ENCODE results near the gene RNASE1. TPM values are rescaled to one million over a fixed set of nuclear protein-coding genes. Genes with fewer than 3 reads are reported as not detected.

RNASE1 gene
- total and polyA plus RNA-seq, 2 experiments from 2014 or later: 0.56 to 1.7 TPM

- TF ChIP-seq ZNF462 (CRISPR knock-in tag; IDR thresholded peaks at IDR 0.05) (no peak), ETS1 (IDR thresholded peaks at IDR 0.05) (no peak), JUNB (IDR thresholded peaks at IDR 0.05; ENCODE audit: unreplicated experiment) (no peak)
These were observed 15.6 kb downstream of the RNASE1 start (continued) for GRCh38 chr14:20787025-20787424.

- Histone ChIP-seq H3K9me2 (ENCODE audit: insufficient read depth) (no peaks in the 10 kb centered on the region), H3F3A (replicated peaks; ENCODE audit: low read depth) (no peaks in the 10 kb centered on the region), H4K20me1 (replicated peaks; ENCODE audit: insufficient read depth) (no peaks in the 10 kb centered on the region), H3K4me3 (peak overlapping the region; percentile 6), H3K27ac (ENCODE audit: low read depth) (peak overlapping the region; percentile 73), H3K4me2 (peak overlapping the region; percentile 59), H3K27me3 (ENCODE audit: insufficient read depth) (no peaks in the 10 kb centered on the region), H3K4me1 (ENCODE audit: insufficient read depth) (peaks cover 46% of the 10 kb centered on the region), H3K36me3 (ENCODE audit: insufficient read depth) (no peaks in the 10 kb centered on the region), H3K79me2 (replicated peaks; ENCODE audit: insufficient read depth) (no peaks in the 10 kb centered on the region), H2AFZ (no peak overlapping the region)
- ATAC-seq: peak; percentile 21
- peak overlapping the region; percentile 2; the same call in 1 of the 3 replicates for H3K4me3 Mint-ChIP-seq
- H3K27me3 Mint-ChIP-seq (ENCODE audit: insufficient read depth, low read depth, poor library complexity): peaks cover 6% of the 10 kb centered on the region
- H3K4me1 Mint-ChIP-seq: peaks cover 47% of the 10 kb centered on the region
- H3K9me3 Mint-ChIP-seq: no peaks in the 10 kb centered on the region; the same call in 2 of the 3 replicates
- DNase-seq (ENCODE audit: low spot score): peak; percentile 40
- H3K36me3 Mint-ChIP-seq (ENCODE audit: low read depth): peaks cover 5% of the 10 kb centered on the region; the same call in 1 of the 3 replicates
- peak overlapping the region; percentile 41 for H3K27ac Mint-ChIP-seq
- TF ChIP-seq CTCF (conservative IDR thresholded peaks at IDR 0.05; ENCODE audit: low read depth in 2 of 2): no peak
- no peak for TF ChIP-seq CREB1 (CRISPR knock-in tag; IDR thresholded peaks at IDR 0.05; ENCODE audit: low read depth)
- TF ChIP-seq NANOG (IDR thresholded peaks at IDR 0.05; ENCODE audit: borderline replicate concordance): no peak
- no peak for TF ChIP-seq POLR2AphosphoS5 (IDR thresholded peaks at IDR 0.05; ENCODE audit: low read depth)
- TF ChIP-seq JUNB (IDR thresholded peaks at IDR 0.05; ENCODE audit: unreplicated experiment): no peak
- TF ChIP-seq ZNF114 (CRISPR knock-in tag; IDR thresholded peaks at IDR 0.05): no peak
- TF ChIP-seq STAT1 (IDR thresholded peaks at IDR 0.05; ENCODE audit: unreplicated experiment): no peak
- no peak for TF ChIP-seq ZNF331 (CRISPR knock-in tag; IDR thresholded peaks at IDR 0.05; ENCODE audit: low read depth)
- TF ChIP-seq REST (IDR thresholded peaks at IDR 0.05; ENCODE audit: unreplicated experiment): no peak
- TF ChIP-seq EZH2 (IDR thresholded peaks at IDR 0.05; ENCODE audit: low read depth, unreplicated experiment): no peak
- TF ChIP-seq EZH2phosphoT487 (IDR thresholded peaks at IDR 0.05; ENCODE audit: unreplicated experiment): no peak
These were observed 20.3 kb downstream of the RNASE1 start for GRCh38 chr14:20782280-20782890.
